RPMI7951 (cell line): ENCODE measurements around the gene EVX1. TPM values are rescaled to one million over a fixed set of nuclear protein-coding genes. Genes with fewer than 3 reads are reported as not detected.

Experiments used
- DNase-seq: peaks from one replicate; pipeline ENCODE4 v3.0.0-alpha.2; 2012; ENCODE audit warnings: low read depth
- total RNA-seq: library from RNA; depleted of rRNA; stranded (reverse); fragments of >200 nt; shearing (Covaris generic); gene quantifications from 2 replicates; pipeline ENCODE4 v1.2.3, GENCODE V29; 2014

The EVX1 gene
- total RNA-seq, 1 experiment from 2014 or later = not detected

DNA sequence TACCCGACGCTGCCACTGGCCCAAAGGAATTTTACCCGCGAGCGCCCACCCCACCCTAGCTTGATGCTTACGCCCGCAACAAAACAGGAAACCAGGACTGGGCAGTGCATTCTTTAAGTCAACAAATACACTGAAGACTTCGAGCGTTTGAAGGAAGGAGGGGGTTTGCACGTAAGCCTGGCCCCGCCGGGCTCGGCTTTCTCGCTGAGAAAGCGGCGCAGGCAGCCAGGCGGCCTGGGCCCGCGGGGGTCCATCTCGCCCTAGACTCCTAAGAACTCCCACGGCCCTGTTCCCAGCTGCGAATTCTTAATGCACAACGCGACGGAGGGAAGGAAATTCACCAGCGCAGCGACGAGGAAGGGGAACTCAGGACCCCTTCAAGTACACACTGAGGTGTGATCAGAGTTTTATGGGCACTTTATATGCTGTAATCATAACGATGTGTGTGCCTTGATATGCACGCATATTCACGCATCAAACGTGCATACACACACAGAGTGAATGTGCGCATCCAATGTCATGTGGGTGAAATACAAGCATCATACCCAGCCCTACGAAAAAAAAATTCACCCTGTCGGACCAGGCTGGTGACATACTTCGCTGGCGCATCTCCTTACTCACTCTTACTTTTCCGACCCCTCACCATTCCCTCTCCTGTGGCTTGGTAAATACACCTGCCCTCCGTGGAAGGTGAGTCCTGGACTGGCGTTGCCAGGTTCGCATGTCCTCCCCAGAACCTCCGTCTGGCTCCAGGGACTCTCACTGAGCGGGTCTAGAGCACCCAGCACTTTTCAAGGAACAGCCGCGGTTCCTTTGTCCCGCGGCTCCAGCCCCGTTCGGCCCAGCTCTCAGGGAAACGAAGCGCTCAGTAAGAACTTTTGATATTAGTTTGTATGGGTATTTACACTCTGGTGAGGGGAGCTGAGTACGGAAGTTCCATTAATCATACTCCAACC, 37.0 kb upstream of the EVX1 start:
- no peak for DNase-seq

DNA sequence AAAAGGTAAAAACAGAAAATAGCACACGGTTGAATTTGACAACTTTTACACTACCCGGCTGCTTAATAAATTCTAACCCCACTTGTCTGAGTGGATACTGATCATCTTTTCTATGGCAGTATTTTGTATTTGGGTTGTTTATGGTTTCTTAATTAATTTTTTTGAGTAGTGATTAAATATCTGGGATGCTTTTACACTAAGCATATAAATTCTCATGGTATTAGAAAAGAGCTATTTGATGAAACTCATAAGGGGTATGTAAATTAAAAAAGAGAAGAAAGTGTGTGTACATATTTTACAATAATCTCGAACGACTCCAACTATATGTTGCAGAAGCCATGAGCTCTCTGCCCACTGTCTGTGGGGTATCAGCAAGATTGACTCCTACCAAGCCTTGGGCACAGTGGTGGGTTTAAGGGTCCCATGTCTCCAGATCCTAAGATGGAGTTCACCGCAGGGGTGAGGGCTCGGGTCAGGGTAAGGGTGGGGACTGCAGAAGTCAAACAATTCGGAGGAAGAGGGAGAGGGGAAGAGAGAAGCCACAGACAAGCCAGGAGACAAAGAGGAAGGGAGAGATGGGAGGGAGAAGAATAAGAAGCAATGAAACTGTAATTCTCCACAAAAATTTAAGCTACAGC, 35.1 kb upstream of the EVX1 start:
- DNase-seq = no peak

DNA sequence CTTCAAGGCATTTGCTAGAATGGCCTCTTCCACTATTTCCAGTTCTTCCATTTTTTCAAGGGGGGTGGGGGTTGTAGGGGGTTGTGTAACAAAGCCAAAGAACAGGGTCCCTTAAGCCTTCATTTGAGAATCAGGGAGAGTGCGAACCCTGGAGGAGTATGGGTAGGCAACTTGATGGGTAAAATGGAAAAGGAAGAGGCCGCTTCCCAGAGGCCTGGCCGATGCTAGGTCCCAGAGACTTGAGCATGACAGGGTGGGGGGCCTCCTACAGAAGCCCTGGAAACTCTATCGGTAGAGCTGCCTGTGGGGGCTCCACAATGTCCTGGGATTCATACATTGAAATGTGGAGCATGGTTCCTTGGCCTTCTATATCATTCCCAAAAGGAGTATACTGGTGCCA, 33.6 kb upstream of the EVX1 start:
- DNase-seq = no peak

DNA sequence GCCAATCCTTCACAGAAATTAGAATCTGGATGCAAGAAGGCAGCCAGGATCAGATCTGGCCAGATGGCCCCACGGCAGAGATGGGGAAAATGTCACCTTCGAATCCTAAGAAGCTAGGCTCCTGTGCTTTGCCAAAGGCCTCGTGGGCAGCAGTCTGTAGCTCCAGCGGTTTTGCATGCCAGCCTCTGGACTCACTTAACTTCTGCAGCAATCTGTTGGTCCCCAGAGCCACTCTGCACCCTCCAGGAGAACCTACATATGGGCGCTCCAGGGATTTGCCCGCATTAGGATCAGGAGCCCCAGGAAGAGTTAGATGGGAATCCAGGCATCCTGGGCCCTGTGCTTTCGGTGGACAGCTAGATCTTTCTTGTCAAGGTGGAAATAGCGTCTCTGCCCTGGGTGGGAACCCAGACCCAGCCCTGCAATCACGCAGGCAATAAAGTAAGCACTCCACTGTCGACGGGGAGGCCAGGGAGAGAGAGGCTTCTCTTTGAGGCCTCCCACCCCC, 32.6 kb upstream of the EVX1 start:
- no peak for DNase-seq

DNA sequence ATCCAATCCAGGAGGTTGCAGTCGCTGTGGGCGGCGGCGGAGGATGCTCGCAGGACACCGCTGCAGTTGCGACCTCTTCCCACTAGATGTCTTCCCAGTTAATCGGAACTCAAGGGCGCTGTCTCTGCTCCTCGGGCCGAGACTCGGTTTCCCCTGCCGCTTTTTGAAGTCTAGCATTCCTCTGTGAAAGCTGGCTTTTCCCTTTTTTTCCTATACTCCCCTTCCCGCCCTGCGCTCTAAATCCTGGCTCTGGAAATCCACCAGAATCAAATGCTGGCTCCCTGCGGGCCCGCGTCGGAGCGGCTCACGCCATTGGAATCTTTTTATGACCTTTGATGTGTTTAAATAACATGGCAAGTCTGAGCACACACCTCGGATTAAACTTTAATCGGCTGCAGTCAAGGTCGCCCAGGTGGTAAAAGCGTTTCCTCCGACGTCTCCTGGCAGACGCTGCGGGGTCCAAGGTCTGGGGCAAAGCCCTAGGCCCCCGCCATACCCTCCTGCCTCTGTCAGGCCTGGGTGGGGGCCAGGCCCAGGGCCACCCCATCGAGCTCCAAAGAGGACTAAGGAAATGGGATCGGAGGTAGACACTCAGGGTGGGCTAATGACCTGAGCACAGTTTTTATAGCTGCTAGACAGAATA, 32.0 kb upstream of the EVX1 start:
- DNase-seq = peak; percentile 43

DNA sequence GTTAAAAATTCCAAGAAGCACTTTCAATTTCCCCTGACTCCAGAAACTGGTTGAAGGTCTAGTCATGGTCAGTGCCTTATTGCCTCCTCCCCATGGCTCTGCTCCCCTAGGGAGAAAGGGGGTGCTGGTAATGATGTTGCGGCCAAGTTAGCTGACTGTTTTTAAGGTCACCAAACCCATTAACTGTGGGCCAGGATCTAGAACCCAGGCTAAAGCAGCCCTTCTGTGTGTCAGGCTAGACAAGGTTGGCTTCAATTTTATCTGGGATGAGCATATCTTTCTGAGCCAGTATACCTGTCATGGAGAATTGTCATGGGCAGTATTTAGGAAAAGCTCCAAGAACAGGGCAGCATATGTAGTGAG, 31.5 kb upstream of the EVX1 start:
- no peak for DNase-seq

DNA sequence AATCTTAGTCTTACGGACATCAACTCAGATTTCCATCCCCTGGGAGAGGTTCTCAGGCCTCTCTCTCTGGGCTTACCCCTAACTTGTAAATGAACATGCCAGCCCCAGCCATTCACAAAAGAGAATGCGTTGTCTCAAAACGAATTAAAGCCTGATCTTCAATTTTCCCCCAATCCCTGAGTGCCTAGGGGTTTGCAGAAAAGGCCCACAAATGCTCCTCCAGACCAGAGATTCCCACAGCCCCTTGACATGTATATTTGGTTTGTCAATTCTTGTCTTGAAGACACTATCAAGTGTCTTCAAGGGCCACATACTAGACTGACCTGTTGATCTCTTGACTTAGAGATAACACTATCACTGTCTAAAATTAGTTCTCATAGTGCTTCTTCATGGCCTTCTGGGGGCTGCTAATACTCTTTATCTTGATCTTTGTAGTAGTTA, 30.8 kb upstream of the EVX1 start:
- no peak for DNase-seq

DNA sequence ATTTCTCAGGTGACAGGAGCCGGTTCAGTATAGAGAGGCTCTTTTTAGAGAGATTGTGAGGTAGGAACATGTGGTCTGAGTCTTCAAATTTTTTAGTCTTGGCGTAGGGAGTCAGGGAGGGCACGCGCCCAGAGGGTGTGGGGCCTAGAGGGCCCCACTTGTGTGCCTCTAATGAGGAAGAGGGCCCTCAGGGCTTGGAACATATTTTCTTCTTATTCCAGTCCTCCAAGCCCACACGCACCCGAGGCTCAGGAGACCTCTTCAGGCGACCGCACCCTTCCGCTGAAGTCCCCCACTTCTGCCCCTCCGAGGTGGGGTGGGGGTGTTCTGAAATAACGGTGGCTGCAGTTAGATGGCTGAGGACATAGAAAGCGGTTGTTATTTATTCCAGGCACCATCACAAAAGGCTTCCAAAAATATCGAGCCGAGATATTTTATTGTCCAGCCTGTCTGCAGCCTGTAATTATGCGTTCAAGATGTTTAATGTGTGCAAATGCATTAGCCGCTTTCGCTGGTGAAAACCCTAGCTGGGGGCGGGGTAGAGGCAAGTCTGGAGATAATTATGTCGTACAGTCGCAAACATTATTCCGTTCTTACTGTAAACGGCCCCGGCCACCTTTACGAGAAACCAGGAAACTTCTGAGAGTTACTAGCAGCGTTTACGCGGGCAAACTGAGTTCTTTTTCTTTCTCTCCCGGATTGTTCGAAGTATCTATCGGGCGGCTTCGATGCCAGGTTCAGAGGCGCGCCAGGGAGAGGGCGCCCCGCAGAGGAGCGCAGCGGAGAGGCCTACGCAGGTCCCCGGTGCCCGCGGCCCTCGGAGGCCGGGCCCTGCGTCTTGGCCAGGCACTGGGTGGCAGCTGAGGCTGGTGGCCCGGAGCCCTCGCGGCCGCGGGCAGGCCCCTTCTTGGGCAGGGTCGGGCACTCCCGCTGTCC, 29.8 kb upstream of the EVX1 start:
- no peak for DNase-seq

DNA sequence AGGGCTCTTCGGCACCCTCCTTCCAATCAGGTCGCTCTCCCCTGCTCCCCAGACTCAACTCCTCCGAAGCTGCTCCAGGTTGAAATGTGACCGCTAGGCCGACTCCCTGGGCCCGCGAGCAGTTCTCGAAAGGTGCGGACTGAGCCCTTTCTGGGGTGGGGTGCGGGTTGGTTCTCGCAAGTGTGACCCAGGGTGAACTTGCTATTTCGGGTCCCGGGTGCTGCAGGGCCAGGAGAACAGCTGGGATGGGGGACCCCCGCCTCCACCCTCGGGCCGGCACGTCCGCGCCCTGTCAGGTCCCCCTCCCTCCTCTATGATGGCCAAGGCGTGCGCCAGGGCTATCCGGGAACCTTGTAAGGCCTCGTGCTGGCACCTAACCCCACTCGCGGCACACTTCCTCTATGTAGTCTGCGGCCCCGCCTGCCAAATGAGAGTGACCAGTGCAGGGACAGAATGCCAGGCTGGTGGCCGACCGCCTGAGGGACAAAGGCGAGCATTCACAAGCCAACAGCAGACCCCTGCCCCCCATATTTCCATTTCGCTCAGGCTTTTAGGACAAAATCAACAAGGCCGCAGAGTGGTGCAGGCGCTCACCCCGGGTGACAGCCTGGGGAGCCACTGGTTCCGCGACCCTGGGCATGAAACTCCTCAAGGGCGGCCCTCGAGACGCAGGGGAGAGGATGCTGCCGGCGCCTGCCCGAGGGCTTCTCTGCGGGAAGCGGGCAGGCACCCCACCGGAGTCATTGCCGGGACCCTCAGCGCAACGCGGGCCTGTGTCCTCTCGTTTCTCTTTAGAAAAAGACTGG, 29.0 kb upstream of the EVX1 start:
- DNase-seq = no peak

DNA sequence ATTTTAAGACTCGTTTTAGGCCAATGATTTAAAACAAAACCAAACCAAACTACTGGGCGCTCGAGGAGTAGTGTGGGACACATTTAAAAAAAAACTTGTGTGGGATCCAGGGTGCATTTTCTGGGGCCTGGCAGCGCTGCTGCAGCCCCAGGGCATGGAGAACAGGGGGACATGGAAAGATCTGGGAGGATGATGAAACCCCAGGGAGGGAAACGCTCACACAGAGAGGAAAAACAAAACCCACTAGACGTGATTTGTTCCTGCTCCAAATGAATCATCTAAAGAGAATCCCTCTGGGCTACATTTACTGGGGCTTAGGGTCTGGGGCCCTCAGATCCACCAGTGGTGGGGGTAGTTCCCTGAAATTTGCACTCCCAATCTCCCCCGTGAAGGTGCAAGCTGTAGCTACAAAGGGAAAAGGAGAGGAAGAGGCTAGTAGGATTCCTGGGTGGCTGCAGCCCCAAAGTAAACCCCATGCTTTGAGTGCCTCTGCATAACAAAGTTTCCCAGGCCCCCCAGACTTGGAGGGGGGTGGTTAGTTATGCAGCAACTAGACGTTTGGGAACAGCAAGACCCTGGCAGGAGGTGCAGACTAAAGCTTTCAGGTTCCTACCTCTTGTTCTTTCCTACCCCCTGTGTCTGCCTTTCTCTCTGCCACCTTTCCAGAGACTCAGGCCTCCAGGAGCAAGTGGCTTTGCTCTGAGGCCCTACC, 28.2 kb upstream of the EVX1 start:
- peak; percentile 26 for DNase-seq

DNA sequence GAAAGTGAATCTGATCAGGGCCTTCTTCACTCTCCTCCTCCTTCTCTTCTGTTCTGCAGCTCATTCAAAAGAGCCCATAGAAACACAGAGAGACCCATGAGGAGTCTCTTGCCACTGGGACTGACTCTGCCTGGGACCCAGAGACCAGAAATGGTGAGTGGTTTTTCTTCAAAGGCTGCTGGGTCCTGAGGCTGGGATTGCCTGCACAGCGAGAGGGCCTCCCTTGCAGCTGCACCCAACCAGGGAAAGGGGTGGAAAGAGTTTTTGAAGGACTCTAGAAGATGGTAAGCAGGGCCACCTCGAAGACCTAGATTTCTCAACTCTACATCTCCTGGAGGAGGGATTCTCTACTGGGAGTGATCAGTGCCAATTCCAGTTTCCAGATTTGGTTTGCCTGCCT, 27.2 kb upstream of the EVX1 start:
- no peak for DNase-seq

DNA sequence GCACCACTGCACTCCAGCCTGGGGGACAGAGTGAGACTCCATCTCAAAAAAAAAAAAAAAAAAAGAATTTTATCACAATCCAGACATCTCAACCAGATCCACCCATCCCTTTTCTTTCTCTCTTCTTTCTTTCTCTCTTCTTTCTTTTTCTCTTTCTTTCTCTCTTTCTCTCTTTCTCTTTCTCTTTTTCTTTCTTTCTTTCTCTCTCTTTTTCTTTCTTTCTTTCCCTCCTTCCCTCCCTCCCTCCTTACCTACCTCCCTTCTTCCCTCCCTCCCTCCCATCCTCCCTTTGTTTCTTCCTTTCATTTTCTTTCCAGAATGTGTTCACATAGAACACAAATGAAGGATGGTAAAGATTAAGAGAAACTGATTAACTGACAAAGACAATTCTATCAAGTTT, 24.7 kb upstream of the EVX1 start:
- DNase-seq = no peak

DNA sequence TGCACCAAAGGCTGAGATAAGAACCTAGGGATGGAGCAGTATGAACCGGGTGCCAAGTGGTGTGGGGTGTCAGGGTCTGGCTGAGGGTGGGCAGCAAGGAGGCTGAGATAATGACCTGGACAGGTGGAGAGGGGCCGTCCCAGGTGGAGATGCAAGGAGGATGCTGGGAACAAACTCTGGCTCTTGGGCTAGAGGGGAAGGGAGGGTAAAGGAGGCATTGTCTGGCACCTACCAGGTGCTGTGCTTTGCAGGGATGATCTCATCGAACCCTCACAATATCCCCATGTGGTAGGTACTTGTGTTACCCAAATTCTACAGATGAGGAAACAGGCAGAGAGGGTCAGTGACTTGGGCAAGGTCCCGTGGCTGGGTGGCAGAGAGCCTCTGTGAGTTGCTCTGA, 22.8 kb upstream of the EVX1 start:
- DNase-seq = no peak

DNA sequence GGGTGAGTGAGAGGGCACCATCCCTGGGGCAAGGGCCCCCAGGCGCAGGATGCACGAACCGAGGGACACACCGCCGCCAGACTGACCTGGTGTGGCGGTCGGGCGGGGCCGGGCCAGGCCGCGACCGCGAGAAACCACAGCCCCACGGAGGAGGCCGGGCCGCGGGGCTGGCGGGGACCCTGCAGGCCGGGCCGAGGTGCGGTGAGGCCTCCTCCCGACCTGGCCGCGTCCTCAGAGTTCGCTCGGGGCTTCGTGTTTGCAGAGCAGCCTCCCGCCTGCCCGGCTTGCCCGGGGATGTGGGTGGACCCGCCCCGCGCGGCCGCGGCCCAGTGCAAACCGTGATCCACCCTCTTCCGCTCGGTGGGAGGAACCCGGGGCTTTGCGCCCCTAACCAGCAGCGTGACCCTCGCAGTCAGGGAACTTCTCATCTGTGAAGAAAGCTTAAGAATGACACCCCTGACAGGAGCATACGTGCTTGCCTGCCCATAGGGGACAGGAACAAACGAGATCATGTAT, 22.1 kb upstream of the EVX1 start:
- DNase-seq = no peak

DNA sequence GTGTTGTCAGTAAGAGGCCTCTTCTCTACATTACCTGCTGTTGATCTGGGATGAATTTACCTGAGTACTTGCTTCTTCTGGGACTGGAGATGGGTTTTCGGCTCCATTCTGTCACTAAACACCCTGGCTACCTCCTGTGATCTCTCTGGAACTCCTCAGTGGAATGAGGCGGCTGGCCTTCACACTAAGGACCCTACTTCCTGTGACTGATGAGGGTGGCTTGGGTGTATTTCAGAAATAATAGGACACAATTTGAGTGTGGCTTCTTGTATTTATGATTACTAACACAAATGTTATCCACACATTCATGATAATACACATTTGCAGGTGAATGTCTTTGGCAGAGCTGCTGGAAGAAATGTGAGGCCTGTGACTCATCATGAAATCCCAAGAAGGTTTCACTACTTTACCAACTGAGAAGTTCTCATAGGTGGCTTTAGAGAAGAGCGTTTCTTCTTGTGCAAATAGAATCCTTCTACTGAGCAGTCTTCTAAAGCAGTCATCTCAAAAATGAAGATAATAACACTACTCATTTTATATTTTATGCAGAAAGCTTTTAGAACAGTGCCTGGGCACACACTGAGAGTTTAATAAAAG, 21.3 kb upstream of the EVX1 start:
- DNase-seq = no peak

DNA sequence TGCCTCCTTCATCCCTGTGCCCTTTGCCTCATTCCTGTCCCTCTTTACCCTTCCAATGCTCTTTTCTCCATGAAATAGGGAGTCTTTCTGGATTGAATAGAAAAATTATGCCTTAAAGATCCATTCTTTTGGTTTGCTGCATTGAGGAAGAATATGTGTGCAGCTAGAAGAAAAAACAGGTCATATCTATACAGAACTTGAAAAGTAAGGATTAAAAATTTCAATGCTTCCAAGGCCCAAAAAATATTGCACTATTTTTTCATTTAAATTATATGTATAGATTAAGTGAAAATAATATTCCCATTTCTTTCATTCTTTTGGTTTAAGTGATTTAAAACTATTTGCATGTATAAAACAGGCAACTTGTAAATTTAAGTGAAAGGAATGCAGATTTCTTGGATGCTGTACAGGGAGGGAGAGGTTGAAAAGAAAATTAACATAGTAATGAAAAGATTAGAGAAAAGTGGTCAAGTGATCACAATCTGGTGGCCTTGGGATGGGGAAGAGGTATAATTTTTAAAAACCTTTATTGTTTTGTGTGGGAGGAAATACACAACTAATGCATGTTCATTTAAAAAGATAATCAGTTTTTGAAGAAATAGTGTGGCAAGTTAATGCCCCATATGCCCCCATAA, 18.5 kb upstream of the EVX1 start:
- DNase-seq = no peak

DNA sequence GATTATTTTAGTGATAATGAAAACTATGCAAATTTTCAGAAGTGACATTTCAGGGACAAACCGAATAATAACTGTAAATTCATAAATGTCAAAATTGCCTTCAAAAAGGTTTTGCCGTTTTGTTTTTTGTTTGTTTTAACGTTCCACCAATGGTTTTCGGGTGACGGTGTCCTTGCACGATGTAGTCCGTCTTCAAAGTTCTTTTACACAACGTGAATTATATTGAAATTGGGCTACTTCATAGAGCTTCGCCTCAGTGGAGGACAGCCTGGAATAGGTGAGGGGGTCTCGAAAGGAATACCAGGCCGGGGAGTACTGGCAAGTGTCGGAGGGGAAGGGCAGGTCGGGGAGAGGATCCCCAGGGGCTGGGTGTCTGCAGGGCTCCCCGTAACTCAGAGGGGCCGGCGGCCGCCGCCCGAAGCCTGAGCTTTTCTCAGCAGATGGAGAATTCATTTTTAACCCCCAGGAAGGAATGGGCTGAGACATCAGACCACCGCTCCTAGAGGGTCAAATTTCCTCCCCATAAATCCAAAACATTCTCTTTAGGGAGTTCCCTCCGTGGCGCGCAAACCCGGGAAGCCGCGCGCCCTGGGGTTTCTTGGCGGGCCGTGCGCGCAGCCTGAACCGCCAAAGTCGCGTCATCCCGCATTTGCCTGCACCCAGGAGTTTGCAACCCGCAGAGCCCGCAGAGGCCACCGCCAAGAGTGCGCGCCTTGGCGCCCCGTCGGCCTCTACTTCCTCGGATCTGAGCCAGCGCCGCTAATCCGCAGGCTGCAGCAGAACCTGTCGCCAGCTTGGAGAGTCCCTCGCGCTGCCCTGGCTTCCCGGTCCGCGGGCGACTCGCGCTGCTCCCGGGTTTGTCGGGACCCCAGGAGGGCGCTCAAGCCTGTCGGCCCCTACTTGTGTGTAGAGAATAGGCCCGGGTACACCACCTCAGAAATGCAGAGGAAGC, 17.3 kb upstream of the EVX1 start:
- DNase-seq = no peak

DNA sequence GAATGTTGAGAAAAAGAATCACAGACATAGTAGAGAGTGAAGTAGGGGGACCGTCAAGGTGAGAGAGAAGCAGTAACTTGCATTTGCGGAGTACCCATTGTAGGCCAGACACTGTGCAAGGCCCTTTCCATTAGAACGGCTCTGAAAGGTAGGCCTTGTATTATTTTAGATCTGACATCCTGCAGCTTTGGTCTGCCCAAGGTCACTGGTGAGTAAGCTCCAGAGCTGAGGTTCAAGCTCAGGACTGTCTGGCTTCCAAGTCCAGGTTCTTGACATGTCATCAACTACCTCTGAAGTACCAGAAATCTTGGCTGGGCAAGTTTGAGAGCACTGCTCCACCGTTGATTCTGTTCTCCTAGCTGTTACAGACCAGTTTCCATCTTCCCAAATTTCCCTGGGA, 13.2 kb upstream of the EVX1 start:
- no peak for DNase-seq
